Activated effector memory CD4-positive, alpha-beta T cell treated with anti-CD3 and anti-CD28 coated beads, Interleukin-2, amount 50 U/mL, for 16 hours (primary cell): ENCODE data around the gene UROC1.

Source experiments
- DNase-seq: peaks from one replicate; pipeline ENCODE4 v3.0.0-alpha.2; 2020

UROC1 gene

DNA sequence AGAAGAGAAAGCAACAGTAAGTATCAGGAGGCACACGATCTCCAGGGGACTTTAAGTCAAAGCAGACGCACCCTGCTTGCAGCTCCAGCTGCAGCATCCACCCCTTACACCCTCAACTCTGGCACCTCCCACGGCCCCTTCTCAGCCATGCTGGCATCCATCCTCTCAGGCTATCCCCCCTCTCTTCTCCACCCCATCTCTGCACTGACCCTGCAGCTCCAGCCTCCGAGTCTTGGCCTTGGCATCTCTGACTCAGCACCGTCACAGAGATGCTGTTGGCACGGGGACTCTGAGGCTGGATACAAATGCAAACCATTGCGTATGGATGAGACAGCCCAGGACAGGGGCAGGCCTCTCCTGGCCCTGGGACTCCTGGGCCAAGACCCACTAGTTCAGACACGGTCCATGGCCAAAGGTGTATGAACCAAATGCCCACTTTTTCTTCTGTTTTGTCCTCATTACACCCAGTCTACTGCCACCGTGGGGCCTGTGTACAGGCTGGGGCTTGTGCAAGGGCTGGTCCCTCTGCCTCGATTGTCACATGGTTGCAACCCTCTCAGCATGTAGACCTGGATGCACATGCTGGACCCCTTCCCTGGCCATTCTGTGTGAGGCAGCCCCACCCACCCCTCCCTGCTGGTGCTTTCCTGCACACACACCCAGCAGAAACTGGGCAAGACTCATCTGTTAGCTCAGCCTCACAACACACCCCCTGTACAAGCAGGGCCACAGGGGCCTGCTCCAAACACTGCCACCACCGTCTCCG lies 23.2 kb downstream of the UROC1 start:
- no peak for DNase-seq

DNA sequence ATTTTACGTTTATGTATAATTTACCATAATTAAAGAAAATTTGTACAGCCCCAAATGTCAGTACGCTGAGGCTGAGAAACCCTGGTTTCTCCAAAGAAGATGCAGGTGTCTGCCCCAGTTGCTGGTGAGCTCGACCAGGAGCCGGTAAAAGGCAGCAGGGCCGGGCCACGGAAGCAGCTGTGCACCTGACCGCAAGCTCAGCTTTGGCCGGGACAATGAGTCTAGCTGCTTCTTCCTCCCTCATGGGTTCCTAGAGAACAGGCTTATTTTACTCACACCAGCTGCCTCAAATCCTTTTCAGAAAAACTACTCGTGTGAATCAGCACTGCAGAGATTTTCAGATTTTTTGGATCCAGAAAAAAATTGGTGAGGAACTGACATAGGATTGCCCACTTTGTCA lies 23.8 kb downstream of the UROC1 start:
- no peak for DNase-seq

DNA sequence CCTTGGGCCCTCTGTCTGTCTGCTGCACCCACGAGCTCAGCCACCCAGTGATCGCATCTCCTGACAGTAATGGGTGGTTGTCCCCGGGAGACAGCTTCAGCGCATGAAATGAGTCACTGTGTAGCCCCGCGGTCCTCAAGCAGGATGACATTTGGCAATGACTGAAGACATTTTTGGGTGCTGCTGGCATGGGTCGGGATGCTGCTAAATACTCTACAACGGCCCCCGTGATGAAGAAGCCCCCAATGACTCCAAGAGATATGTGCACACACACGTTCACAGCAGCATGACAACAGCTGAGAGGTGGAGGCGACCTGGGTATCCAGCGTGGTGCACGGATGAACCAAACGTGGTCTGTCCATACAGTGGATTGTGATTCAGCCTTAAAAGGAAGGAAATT lies 24.5 kb downstream of the UROC1 start:
- DNase-seq: no peak

DNA sequence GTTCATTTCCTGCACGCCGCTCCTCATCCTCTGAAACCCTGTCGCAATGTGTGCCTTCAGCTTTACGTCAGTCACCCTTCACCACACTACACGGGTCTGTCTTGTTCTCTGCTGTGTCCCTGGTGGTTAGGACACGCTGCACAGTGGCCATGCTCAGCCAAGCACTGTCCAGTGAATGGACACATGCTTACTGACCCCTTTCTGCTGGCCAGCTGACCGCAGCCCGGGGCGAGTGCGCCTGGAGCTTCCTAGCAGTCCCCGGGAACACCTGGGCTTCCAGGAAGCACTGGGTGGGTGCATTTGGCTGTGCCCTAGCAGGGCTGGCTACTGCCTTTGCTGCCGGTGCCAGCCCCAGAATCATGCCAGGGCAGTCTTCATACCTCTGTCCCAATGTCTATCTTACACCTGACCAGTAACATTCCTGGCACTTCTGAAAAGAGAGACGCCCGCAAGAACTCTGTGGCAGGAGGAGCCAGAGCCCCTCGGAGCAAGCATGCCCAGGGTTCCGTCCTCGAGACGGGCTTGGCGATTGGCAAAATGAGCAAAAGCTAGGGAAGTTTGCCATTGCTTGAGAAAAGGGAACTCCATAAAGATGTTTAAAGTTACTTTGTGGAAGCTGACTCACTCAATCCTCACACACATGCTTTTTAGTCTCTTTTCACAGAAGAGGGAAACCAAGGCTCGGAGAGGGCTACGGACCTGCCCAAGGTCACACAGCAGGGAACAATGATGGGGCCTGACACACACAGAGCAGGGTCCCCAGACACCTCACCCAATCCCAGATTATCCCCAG lies 26.2 kb downstream of the UROC1 start:
- no peak for DNase-seq

DNA sequence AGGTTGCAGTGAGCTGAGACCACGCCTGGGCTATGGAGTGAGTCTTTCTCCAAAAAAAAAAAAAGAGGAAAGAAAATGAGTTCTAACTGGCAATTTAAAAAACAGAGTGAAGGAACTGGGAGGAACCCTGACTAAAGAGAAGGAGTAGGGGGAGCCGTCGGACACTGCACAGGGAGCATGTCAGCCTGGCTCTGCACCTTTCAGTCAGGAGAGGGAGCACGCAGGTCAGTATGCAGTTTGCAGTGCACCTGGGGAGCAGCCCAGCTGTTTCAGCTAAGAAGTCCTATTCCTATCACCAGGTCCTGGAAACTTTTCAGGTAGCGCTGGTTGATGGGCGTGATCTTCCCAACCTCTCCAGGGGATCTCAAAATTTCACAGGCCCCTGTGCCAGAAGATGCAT lies 27.0 kb downstream of the UROC1 start:
- DNase-seq: no peak

DNA sequence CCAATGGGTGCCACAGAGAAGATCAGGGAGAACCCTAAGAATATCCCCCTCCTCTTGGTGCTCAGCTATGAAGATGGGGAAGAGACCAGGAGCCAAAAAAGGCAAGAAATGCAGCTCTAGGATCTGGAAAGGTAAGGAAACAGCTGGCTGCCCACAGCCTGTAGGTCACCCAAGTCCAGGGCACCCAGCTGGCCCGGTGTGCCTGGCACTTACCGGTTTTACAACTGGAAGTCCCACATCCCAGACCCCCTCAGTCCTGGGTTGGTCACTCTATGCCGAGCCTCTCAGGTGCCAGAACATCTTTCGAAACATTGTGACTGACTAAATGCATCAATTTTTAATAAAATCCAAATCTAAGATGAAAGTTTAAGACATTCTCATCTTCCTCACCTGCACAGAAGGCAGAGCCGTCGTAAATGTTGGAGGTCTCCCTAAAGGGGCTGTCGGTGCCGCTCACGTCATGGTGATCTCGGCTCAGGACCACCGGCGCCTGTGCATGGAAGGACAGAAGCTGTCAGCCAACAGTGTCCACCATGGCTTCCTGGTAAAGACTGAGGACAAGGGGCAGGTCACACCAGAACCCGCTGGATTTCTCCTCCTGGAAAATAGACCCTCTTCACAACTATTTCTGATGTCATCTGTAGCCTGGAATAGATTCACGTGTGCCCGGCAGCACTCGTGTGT lies 28.5 kb downstream of the UROC1 start:
- DNase-seq: no peak

DNA sequence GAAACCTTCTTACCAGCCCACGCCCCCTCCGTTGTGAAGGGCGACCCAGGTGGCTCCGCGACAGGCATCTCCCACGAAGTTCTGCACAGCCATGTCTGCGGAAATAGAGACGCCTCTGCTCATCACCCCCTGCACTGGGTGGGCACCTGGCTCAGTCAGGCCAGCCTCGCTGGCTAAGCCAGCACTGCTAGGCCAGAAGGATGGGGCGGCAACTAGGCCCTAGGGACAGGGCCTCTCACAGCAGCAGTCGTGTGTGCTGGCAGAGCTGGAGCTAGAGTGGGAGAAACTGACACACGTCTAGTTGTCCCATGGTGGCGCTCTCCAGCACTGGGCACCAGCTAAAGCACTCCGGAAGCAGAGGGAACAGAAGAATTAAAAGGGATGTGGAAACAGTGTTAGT lies 29.4 kb downstream of the UROC1 start:
- DNase-seq: no peak

DNA sequence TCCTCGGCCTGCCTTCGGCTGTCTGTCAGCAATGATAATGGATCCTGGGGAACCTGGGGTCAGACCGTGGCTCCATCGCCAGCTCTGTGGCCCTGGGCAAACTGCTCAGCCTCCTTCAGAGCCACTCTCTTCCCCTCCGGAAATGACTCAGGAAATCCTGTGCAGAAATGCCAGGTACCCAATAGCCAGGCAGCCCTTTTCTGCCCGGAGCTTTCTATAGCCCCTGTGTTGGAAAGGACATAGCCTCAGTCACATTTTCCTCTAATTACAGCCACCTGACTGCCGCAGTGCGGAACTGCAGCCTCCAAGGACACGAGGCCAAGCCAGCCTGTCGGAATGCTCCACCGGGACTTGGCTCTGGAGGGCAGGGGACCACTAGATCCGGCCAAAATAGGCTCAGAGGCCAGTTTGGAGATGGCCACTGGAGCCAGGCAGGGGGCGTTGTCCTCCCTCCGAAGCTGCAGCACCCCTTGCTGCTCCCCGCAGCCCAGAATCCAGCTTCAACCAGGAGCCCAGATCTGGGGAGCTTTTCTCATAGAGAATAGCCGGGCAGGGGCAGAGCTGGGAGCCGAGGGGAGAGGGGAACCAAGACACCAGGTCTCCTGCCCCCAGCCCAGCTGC lies 30.3 kb downstream of the UROC1 start:
- DNase-seq: no peak

DNA sequence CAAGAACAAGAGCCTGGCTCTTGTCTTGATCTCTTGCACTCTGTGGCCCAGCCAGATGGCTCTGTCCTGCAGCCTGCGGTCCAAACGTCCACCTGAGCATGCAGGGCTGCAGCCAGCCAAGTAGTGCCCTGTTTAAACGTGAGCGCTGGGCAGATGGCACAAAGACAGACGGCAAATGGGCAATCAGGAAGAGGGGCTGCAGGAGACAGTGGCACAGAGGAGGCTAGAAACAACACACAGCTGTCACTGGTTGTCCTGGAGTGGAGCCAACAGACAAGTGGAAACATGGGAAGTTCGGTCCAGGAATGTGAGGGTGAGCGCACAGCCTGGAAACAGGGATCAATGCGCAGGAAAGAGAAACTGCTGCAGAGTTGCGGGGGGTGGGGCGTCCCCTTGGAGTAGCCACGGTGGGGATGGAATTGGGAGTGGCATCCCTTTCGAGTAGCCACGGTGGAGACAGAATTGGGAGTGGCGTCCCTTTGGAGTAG lies 31.2 kb downstream of the UROC1 start:
- DNase-seq: no peak

DNA sequence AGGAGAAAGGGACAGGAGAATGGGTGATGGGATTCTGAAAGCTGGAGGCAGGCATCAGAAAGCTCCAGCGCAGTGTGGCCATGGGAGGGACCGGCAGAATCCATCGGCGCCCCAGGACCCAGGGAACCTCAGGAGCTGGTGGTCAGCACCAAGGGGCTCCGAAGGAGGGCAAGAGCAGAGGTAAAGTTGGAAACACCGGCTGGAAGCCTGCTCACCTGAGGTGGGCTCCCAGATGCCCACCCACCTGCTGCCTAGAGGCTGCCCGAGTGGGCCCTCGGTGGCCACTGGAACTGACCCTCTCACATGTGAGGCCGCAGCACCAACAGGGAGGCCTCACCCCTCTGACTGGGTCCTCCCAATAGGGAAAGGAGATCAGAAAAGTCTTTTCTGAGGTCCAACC lies 31.6 kb downstream of the UROC1 start:
- DNase-seq: no peak

DNA sequence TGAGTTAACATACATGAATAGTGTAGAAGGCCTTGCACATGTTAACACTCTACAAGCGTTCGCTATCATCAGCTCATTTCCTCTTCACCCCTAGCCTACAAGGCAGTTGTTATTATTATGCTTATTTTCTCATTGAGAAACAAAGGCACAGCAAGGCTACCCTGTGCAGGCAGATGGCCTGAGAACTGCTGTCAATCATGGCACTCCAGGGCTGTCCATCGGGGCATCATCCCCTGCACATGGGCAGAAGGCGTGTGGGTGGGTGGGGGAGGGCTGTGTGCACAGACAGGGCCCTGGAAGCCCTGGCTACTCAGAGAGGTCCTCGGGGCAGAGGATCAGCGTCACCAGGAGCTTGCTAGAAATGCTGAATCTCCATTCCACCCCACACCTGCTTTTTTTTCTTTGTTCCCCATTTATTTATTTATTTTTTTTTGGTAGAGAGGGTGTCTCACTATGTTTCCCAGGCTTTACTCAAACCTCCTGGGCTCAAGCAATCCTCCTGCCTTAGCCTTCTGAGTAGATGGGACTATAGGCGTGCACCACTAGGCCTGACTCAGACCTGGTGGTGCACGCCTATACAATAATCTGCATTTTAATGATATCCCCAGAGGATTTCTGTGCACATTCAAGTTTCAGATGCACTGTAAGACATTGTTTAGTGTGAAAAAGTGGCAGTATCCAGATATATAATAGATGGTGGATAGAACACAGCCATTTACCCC lies 32.2 kb downstream of the UROC1 start:
- DNase-seq: no peak

DNA sequence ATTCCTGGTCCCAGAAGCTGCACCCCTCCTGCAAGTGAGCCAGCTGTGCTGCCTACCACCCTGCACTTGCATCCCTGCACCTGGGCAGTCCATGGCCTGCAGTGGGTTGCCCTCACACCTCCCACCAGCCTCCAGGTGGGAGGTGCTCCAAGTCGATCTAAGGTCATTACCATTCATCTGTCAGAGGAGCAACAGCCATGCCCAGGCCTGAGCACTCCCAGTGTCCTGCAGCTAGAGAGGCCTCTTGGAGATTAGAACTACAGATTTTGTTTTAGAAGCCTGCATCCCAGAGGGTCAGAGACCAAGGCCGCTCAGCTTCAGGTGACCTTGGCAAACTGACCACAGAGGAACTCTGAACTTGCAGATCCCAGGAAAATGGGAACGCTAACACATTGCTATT lies 32.9 kb downstream of the UROC1 start:
- no peak for DNase-seq

DNA sequence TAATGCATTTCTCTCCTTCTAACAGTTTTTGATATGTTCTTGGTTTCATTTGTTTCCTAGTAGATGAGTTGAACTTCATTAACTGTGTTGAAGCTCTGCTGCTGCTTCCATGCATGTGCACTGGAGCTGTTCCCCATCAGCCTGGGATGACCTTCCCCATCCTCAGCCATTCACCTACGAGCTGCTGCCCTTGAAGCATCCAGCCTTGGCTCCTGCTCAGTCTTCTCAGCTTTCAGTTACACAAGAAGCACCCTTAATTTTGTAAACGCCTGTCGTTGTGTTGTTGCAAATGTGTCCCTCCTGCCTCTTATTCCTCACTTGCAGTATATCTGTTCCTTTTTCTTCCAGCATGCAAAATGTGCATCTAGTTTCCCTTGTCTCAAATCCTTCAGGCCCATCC lies 33.4 kb downstream of the UROC1 start:
- DNase-seq: no peak

DNA sequence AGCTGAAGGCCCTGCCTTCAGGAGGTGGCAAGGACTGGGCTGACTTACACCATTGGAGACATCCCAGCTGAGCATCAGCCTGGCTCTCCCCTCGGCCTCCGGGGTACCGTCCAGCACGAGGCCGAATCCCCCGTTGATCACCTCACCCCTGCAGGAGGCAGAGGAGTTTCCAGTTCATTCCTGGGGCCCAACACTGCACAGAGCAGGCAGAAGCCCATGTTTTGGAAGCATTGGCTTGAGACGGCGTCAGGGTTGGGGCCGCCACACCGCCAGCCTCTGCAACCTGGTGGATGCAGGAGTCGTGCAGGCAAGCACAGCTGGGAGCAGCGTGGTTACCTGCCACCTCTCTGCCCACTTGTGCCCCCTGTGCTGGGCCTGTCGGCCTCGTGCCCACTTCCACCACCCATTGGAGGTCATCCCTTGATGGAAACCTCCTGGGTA lies 34.2 kb downstream of the UROC1 start:
- no peak for DNase-seq

DNA sequence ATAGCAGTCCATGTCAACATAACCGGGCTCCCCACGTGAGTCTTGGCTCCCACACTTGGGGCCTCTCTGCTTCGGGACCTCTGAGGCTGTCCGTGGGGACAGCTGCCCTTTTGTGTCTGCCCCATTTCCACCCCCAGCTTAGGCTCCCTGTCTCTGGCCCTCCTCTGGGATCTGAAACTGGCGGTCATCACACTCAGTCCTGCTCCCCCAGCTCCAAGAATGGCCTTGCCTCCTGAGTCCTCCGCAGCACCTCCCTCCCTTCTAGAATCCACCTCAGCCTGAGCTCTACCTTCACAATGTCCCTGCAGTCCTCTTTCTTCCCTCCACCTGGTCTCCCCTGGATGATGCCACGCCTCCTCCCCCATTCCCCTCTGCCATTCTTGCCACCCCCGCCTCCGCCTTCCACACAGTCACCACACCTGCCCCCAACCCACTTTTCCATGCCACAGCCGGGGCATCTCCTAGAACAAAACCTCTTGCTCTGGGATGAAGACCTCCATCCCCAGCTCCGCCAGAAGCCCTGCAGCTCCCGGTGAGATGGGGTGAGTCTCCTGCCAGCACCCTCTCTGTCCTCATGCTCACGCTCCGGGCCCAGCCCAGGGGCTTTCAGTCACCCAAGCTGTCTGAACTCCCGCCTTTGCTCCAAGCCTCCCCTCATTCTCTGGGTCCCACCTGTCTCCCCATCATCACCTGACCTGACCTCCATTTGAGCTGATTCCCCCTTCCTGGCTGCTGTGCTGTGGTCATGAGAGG lies 34.9 kb downstream of the UROC1 start:
- no peak for DNase-seq

DNA sequence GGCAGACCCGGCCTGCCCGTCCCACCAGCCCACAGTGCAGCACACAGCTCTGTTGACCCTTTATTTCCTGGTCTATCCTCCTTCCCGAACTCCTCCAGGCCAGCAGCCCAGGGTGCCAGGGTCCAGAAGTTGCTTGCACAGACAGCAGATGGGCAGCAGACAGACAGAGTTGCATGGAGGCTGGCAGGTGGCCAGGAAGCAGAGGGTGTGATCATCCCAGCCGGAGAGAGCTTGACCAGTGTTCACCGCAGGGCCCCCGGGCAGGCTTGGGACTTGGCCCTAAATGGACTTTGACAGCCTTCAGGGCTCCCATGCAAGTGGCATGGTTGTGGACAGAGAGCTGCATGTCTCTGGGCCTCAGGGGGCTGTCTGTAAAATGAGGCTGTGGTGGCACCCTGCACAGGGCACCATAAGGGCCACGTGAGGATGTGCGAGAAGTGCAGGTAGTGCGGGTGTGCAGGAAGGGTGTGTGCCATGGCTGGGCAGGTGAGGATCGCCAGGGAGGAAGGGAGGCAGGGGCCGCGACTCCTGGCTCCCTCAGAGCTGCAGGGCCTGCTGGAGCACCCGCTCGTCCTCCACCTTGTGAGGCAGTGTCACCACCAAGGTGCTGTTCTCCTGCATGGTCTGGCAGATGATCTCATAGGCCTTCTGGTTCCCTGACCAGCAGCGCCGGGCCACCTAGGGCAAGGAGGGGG lies 35.6 kb downstream of the UROC1 start:
- no peak for DNase-seq

DNA sequence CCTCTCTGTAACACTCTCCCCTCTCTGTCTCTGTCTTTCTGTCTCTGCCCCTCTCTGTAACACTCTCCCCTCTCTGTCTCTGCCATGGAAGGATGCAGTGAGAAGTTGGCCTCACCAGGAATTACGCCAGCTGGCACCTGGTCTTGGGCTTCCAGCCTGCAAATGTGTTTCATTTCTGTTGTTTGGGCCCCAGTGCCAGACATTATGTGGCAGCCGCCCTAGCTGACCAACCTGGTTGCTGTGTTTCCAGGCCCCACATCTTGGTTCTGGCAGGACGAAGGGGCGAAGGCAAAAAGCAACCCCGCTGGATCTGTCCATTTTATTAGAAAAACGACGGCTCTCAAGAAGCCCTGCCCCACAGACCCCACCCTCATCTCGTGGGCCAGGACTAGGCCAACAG lies 36.7 kb downstream of the UROC1 start:
- no peak for DNase-seq

DNA sequence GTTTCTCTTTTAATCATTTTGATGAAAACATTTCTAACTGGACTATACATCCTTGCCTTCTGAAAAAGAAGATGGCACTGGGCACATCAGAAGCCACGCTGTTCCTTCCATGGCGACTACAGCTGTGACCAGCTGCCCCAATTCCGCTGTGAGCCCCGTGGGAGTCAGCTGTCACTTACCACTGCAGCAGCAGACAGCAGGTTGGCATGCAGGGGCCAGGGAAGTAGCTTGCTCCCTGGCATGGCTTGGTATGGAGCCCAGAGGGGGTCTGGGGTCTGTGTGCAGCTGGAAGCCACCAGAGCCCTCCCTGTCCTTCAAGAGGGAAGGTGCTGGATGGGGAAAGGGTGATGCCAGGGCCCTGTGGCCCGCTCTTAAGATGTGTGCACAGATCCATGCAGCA lies 37.4 kb downstream of the UROC1 start:
- DNase-seq: no peak

DNA sequence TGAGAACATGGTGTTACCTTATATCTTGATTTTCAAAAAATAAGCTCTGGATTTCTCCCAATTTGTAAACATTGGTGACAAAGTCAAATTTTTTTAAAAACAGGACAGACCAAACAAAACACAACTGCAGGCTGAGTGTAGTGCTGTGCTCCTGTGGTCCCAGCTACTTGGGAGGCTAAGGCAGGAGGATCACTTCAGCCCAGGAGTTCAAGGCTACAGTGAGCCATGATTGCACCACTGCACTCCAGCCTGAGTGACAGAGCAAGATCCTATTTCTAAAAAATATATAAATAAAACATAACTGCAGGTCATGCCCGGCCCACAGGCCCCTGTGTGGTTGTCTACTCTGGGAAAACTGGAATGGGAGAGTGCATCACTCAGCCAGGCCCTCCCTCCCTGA lies 37.9 kb downstream of the UROC1 start:
- DNase-seq: no peak

DNA sequence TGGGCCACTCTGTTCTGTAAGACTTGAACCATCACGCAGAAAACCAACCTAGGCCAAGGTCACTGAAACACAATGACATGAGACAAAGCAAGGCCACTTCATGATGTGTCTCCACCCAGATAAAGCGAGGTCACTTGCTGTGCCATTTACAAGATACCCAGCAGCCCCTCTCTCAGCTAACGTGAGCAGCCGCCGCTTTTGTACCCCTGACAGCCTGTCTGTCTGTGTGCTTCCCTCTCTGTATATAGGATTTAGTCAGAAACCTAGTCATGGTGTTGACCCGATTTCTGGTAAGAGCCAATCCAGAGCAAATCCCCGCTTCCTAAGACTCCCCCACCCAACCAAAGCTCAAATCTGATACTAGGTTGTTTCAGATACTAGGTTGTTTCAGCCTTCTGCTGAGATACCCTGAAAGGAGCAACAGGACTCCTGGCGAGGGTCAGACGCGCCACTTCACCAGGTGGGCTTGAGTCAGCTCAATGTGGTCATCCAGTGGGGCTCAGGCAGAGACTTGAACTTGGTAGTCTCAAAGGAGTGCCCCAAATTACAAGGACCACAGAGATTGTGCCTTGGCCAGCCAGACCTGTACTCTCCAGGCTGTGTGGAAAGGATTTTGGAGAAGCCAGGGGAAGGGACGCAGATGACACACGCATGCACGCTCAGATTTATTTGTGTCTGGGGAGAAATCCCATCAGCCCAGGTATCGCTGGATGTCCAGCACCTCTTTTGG lies 38.8 kb downstream of the UROC1 start:
- DNase-seq: no peak

DNA sequence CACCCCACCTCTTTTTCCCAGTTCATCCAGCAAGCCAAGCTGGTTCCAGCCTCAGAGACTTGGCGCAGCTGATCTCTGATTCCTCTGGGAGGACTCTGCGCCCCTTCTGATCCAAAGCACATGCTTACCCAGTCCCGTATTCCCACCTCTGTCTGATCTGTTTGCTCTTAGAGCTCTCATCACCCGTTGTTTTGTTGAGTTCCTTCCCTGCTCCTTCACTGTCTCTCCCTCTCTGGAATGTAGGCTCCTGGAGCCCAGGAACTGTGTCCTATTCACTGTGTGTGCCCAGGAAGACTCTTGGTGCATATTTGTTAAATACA lies 40.6 kb downstream of the UROC1 start:
- DNase-seq: no peak
